ENCODE data around the gene ESRRG. TPM values are rescaled to one million over a fixed set of nuclear protein-coding genes. Genes with fewer than 3 reads are reported as not detected.

Gene ESRRG
- total RNA-seq, 4 donors from 2014 or later, result 0.13 to 0.76 (median 0.24) TPM

GRCh38 chr1:216502528-216503162 is 220.6 kb downstream of the ESRRG start:
- TF ChIP-seq CTCF (IDR thresholded peaks at IDR 0.05), result no peak
- TF ChIP-seq POLR2A (IDR thresholded peaks at IDR 0.05), result no peak
- intact Hi-C loops (cut with DNase I), result no loop called here
- Histone ChIP-seq H3K27ac (no peak overlapping the region), H3K27me3 (no peaks in the 10 kb centered on the region), H3K36me3 (no peaks in the 10 kb centered on the region), H3K4me1 (no peaks in the 10 kb centered on the region), H3K9me3 (no peaks in the 10 kb centered on the region), H3K4me3 (no peak overlapping the region)
- no peak for DNase-seq
- WGBS, 2 donors, result 42 to 53% methylated on average over 6 to 7 of the region's 7 CpGs

- TF ChIP-seq POLR2A (IDR thresholded peaks at IDR 0.05) (no peak), CTCF (IDR thresholded peaks at IDR 0.05) (no peak)
- Histone ChIP-seq H3K27ac (no peak overlapping the region), H3K9me3 (no peaks in the 10 kb centered on the region), H3K4me3 (no peak overlapping the region), H3K27me3 (no peaks in the 10 kb centered on the region), H3K36me3 (no peaks in the 10 kb centered on the region), H3K4me1 (no peaks in the 10 kb centered on the region)
- 57 to 70% methylated on average over 3 of the region's 3 CpGs for WGBS, 2 donors
- no peak for DNase-seq
- intact Hi-C loops (cut with DNase I), result no loop called here
Observed at GRCh38 chr1:216500273-216500967, 222.8 kb downstream of the ESRRG start.

- Histone ChIP-seq H3K4me1 (no peaks in the 10 kb centered on the region), H3K27me3 (no peaks in the 10 kb centered on the region), H3K9me3 (no peaks in the 10 kb centered on the region), H3K27ac (no peak overlapping the region), H3K36me3 (no peaks in the 10 kb centered on the region), H3K4me3 (no peak overlapping the region)
- no peak for DNase-seq
- 57 to 70% methylated on average over 8 of the region's 8 CpGs for WGBS, 2 donors
- TF ChIP-seq CTCF (IDR thresholded peaks at IDR 0.05) (no peak), POLR2A (IDR thresholded peaks at IDR 0.05) (no peak)
- intact Hi-C loops (cut with DNase I), result no loop called here
Observed at GRCh38 chr1:216499581-216500272, 223.5 kb downstream of the ESRRG start.

GRCh38 chr1:216498277-216498676 is 225.0 kb downstream of the ESRRG start:
- DNase-seq, result no peak
- intact Hi-C loops (cut with DNase I), result no loop called here
- no peaks in the 10 kb centered on the region for H3K9me3 ChIP-seq
- TF ChIP-seq POLR2A (IDR thresholded peaks at IDR 0.05), result no peak
- TF ChIP-seq CTCF (IDR thresholded peaks at IDR 0.05), result no peak
- no peak overlapping the region for H3K4me3 ChIP-seq
- no peaks in the 10 kb centered on the region for H3K36me3 ChIP-seq
- H3K4me1 ChIP-seq, result no peaks in the 10 kb centered on the region
- H3K27me3 ChIP-seq, result no peaks in the 10 kb centered on the region
- WGBS, 2 donors, result 71 to 73% methylated on average over 2 of the region's 2 CpGs
- H3K27ac ChIP-seq, result no peak overlapping the region

GRCh38 chr1:216485042-216485441 is 238.2 kb downstream of the ESRRG start:
- Histone ChIP-seq H3K27ac (no peak overlapping the region), H3K36me3 (no peaks in the 10 kb centered on the region), H3K4me1 (no peaks in the 10 kb centered on the region), H3K9me3 (no peaks in the 10 kb centered on the region), H3K27me3 (no peaks in the 10 kb centered on the region), H3K4me3 (no peak overlapping the region)
- WGBS, 2 donors, result 55 to 58% methylated on average over 1 of the region's 1 CpG
- TF ChIP-seq POLR2A (IDR thresholded peaks at IDR 0.05), result no peak
- TF ChIP-seq CTCF (IDR thresholded peaks at IDR 0.05), result no peak
- no peak for DNase-seq
- intact Hi-C loops (cut with DNase I), result no loop called here

Data from esophagus squamous epithelium (tissue), 5 donors.